DOHH2 (cell line): Measurements from ENCODE around the gene LYPD1.

Experiments
- H3F3A ChIP-seq: fragments of 200-600 bp; sonication (generic), shearing (Covaris generic); 2 replicates; pipeline ENCODE4 v1.6.0; 2016; ENCODE audit warnings: antibody characterized with exemption, mild to moderate bottlenecking; ENCODE audit not compliant: control insufficient read depth, insufficient read depth
- H3K27ac ChIP-seq: fragments of 200-600 bp; sonication (generic); 2 replicates; pipeline ENCODE4 v1.5.1; 2014; ENCODE audit warnings: low read depth, mild to moderate bottlenecking, low read length, moderate library complexity
- H3K27me3 ChIP-seq: fragments of 200-600 bp; sonication (generic); 2 replicates; pipeline ENCODE4 v1.6.1; 2014; ENCODE audit warnings: mild to moderate bottlenecking, low read length, mixed read lengths; ENCODE audit not compliant: control insufficient read depth
- H3K36me3 ChIP-seq: fragments of 200-600 bp; sonication (generic); 2 replicates; pipeline ENCODE4 v1.6.1; 2014; ENCODE audit warnings: mild to moderate bottlenecking, low read length, moderate library complexity, mixed read lengths; ENCODE audit not compliant: control insufficient read depth
- H3K4me1 ChIP-seq: fragments of 200-600 bp; sonication (generic); 2 replicates; pipeline ENCODE4 v1.6.1; 2014; ENCODE audit warnings: mild to moderate bottlenecking, low read length, mixed read lengths; ENCODE audit not compliant: control insufficient read depth
- H3K4me2 ChIP-seq: fragments of 200-600 bp; sonication (generic); 2 replicates; pipeline ENCODE4 v1.6.0; 2014; ENCODE audit warnings: mild to moderate bottlenecking, low read length, moderate library complexity
- H3K4me3 ChIP-seq: fragments of 200-600 bp; sonication (generic); 2 replicates; pipeline ENCODE4 v1.5.1; 2014; ENCODE audit warnings: mild to moderate bottlenecking, low read length, mixed read lengths
- H3K79me2 ChIP-seq: fragments of 200-600 bp; sonication (generic); 2 replicates; pipeline ENCODE4 v1.6.1; 2014; ENCODE audit warnings: mild to moderate bottlenecking, low read length, mixed read lengths; ENCODE audit not compliant: control insufficient read depth
- H3K9me2 ChIP-seq: fragments of 200-600 bp; sonication (generic); replicated peaks from 2 replicates; pipeline ENCODE4 v1.6.1; 2014; ENCODE audit warnings: mild to moderate bottlenecking, low read length, mixed read lengths; ENCODE audit not compliant: control insufficient read depth
- H3K9me3 ChIP-seq: fragments of 200-600 bp; sonication (generic); 2 replicates; pipeline ENCODE4 v1.6.1; 2014; ENCODE audit warnings: antibody characterized with exemption, low read length, mixed read lengths; ENCODE audit not compliant: control insufficient read depth, insufficient read depth
- H4K20me1 ChIP-seq: fragments of 200-600 bp; sonication (generic); 2 replicates; pipeline ENCODE4 v1.6.0; 2014; ENCODE audit warnings: low read depth, mild to moderate bottlenecking, antibody characterized with exemption, low read length, moderate library complexity; ENCODE audit not compliant: control insufficient read depth, insufficient read depth
- CTCF ChIP-seq: fragments of 200-600 bp; sonication (generic); IDR thresholded peaks from one replicate; pipeline ENCODE4 v1.5.1; 2014; ENCODE audit warnings: antibody characterized with exemption, mild to moderate bottlenecking, low read depth, low read length; ENCODE audit not compliant: poor library complexity, severe bottlenecking
- EZH2phosphoT487 ChIP-seq: fragments of 200-600 bp; sonication (generic); IDR thresholded peaks from 2 replicates; pipeline ENCODE4 v1.6.1; 2017; ENCODE audit warnings: borderline replicate concordance, mild to moderate bottlenecking, antibody characterized with exemption, low read length, moderate library complexity, mixed read lengths

The LYPD1 gene

GRCh38 chr2:132595186-132595585 lies 74.8 kb downstream of the LYPD1 start:
- H3K27me3 ChIP-seq: no peaks in the 10 kb centered on the region
- H3K4me1 ChIP-seq: no peaks in the 10 kb centered on the region
- no peaks in the 10 kb centered on the region for H3F3A ChIP-seq
- no peak overlapping the region for H3K4me2 ChIP-seq
- no peak overlapping the region for H3K27ac ChIP-seq
- H3K79me2 ChIP-seq: no peaks in the 10 kb centered on the region
- TF ChIP-seq CTCF (no peak), EZH2phosphoT487 (no peak)
- H4K20me1 ChIP-seq: no peaks in the 10 kb centered on the region
- H3K9me2 ChIP-seq: no peaks in the 10 kb centered on the region
- no peaks in the 10 kb centered on the region for H3K9me3 ChIP-seq
- no peak overlapping the region for H3K4me3 ChIP-seq
- no peaks in the 10 kb centered on the region for H3K36me3 ChIP-seq
